ENCODE measurements around the gene ARHGEF12.

Gene ARHGEF12

DNA sequence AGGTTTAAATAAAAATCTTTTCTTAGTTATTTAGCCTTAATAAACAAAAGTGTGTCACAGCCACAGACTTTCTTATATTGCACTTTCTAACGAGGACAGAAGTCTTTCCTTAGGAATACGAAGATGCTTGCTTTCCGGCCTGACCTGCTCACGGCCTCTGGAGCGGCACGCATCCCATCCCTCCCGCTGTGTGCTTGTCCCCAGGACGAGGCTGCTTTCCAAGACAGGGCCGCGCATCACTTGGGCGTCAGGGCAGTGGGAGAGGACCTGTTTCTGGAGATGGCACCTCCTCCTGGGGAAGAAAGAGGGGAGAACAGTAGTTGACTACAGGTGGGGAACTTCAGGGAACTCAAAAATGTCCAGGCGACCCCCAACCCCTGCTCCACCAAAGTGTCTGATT lies 201.8 kb downstream of the ARHGEF12 start:
- Histone ChIP-seq H3K79me2 (ENCODE audit: low read length) (no peaks in the 10 kb centered on the region), H3K9me3 (ENCODE audit: insufficient read depth, low read length) (no peaks in the 10 kb centered on the region), H3K36me3 (replicated peaks; ENCODE audit: low read depth, low read length) (no peaks in the 10 kb centered on the region), H3K9ac (ENCODE audit: low read length) (no peak overlapping the region), H4K20me1 (ENCODE audit: insufficient read depth, low read length) (no peaks in the 10 kb centered on the region), H3K4me2 (ENCODE audit: low read length) (no peak overlapping the region), H3K27me3 (ENCODE audit: low read depth, low read length) (peaks cover 25% of the 10 kb centered on the region; the same call in 1 of the 2 replicates), H3K4me3 (ENCODE audit: low read length) (no peak overlapping the region), H3K27ac (ENCODE audit: low read length) (no peak overlapping the region), H3K4me1 (ENCODE audit: low read length) (no peaks in the 10 kb centered on the region), H2AFZ (ENCODE audit: low read depth, low read length) (no peak overlapping the region)
- TF ChIP-seq CTCF (IDR thresholded peaks at IDR 0.05; ENCODE audit: low read depth, low read length), result no peak
- TF ChIP-seq EZH2phosphoT487 (IDR thresholded peaks at IDR 0.05; ENCODE audit: low read depth), result no peak

DNA sequence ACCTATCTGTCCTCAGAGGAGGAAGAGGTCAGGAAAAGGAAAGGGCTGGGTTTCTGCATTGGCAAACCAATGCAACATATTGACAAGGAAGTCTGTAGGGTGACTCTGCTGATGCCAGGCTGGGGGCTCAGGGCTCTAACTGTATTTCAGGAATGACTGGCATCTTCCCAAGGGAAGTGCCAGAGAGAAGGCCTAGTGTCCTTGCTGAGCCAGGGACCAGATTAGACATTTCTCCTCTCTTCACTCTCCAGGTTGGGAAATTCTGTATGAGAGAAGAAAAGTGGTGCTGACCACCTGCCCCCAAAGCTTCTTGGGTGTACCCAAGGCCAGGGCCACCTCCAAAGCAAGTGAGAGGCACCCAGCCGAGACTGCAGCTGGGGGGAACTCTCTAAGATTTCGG lies 202.5 kb downstream of the ARHGEF12 start:
- no peak overlapping the region for H3K27ac ChIP-seq (ENCODE audit: low read length)
- no peak overlapping the region for H3K4me3 ChIP-seq (ENCODE audit: low read length)
- H3K4me2 ChIP-seq (ENCODE audit: low read length), result no peak overlapping the region
- no peaks in the 10 kb centered on the region for H3K36me3 ChIP-seq (replicated peaks; ENCODE audit: low read depth, low read length)
- H3K4me1 ChIP-seq (ENCODE audit: low read length), result no peaks in the 10 kb centered on the region
- TF ChIP-seq EZH2phosphoT487 (IDR thresholded peaks at IDR 0.05; ENCODE audit: low read depth) (no peak), CTCF (IDR thresholded peaks at IDR 0.05; ENCODE audit: low read depth, low read length) (no peak)
- H3K27me3 ChIP-seq (ENCODE audit: low read depth, low read length), result peaks cover 25% of the 10 kb centered on the region; the same call in 1 of the 2 replicates
- no peaks in the 10 kb centered on the region for H3K79me2 ChIP-seq (ENCODE audit: low read length)
- no peak overlapping the region for H3K9ac ChIP-seq (ENCODE audit: low read length)
- no peaks in the 10 kb centered on the region for H3K9me3 ChIP-seq (ENCODE audit: insufficient read depth, low read length)
- no peak overlapping the region for H2AFZ ChIP-seq (ENCODE audit: low read depth, low read length)
- H4K20me1 ChIP-seq (ENCODE audit: insufficient read depth, low read length), result no peaks in the 10 kb centered on the region

All from OCI-LY3 (cell line).